WTC11 (cell line): ENCODE results near the gene LRCH4. TPM values are rescaled to one million over a fixed set of nuclear protein-coding genes. Genes with fewer than 3 reads are reported as not detected.

Experiments used
- ATAC-seq: fragments of 200-7000 bp; cut with Tn5 transposase; 2 replicates; pipeline ENCODE4 v1.10.0; 2021; ENCODE audit warnings: mild to moderate bottlenecking, moderate library complexity
- CTCF ChIA-PET: fragments of 300-600 bp; sonication (Branson Sonifier 250); formaldehyde crosslinking; loops from one replicate; lab custom pipeline; 2021; ENCODE audit warnings: antibody characterized with exemption; lab: Charles Lee
- POLR2A ChIA-PET: fragments of 350-600 bp; sonication (Branson Sonifier 250); formaldehyde crosslinking; loops from one replicate; lab custom pipeline; 2021; ENCODE audit warnings: antibody characterized with exemption; lab: Charles Lee
- DNase-seq: peaks from one replicate; pipeline ENCODE4 v3.0.0; 2021; ENCODE audit warnings: low spot score
- H3K27ac Mint-ChIP-seq: 2 replicates; pipeline ENCODE4 v1.8.0; 2021; ENCODE audit warnings: mixed read lengths
- H3K27me3 Mint-ChIP-seq: 2 replicates; pipeline ENCODE4 v1.8.0; 2021; ENCODE audit warnings: low read depth, mild to moderate bottlenecking, moderate library complexity, mixed read lengths
- H3K36me3 Mint-ChIP-seq: 2 replicates; pipeline ENCODE4 v1.8.0; 2021; ENCODE audit warnings: mixed read lengths
- H3K4me1 Mint-ChIP-seq: 2 replicates; pipeline ENCODE4 v1.8.0; 2022; ENCODE audit warnings: mixed read lengths
- H3K4me3 Mint-ChIP-seq: 2 replicates; pipeline ENCODE4 v1.8.0; 2021; ENCODE audit warnings: mild to moderate bottlenecking, moderate library complexity, mixed read lengths
- H3K9me3 Mint-ChIP-seq: 2 replicates; pipeline ENCODE4 v1.8.0; 2021; ENCODE audit warnings: mixed read lengths
- AFF4 ChIP-seq: sonication (generic); formaldehyde crosslinking; IDR thresholded peaks from 2 replicates; pipeline ENCODE4 v1.8.1; 2023; ENCODE audit warnings: mild to moderate bottlenecking, missing genetic modification reagents, borderline replicate concordance
- ATF6 ChIP-seq: sonication (generic); formaldehyde crosslinking; IDR thresholded peaks from 2 replicates; pipeline ENCODE4 v1.8.1; 2023; ENCODE audit warnings: mild to moderate bottlenecking, missing genetic modification reagents
- CBFB ChIP-seq: sonication (generic); formaldehyde crosslinking; IDR thresholded peaks from 2 replicates; pipeline ENCODE4 v1.8.1; 2022; ENCODE audit warnings: mild to moderate bottlenecking, low read depth, missing genetic modification reagents
- CREM ChIP-seq: sonication (generic); formaldehyde crosslinking; IDR thresholded peaks from 2 replicates; pipeline ENCODE4 v1.8.1; 2022; ENCODE audit warnings: mild to moderate bottlenecking, missing genetic modification reagents, moderate library complexity
- FOXJ3 ChIP-seq: sonication (generic); formaldehyde crosslinking; IDR thresholded peaks from 2 replicates; pipeline ENCODE4 v1.9.0; 2021; ENCODE audit warnings: missing genetic modification reagents, mild to moderate bottlenecking, borderline replicate concordance
- FOXP1 ChIP-seq: sonication (generic); formaldehyde crosslinking; IDR thresholded peaks from 2 replicates; pipeline ENCODE4 v1.8.0; 2022; ENCODE audit warnings: missing genetic modification reagents, mild to moderate bottlenecking, moderate library complexity, borderline replicate concordance
- JAZF1 ChIP-seq: fragments of 250-450 bp; sonication (Bioruptor Pico); IDR thresholded peaks from 2 replicates; pipeline ENCODE4 v1.9.0; 2021; ENCODE audit warnings: moderate library complexity, mild to moderate bottlenecking, inconsistent platforms
- JUN ChIP-seq: sonication (generic); formaldehyde crosslinking; IDR thresholded peaks from 2 replicates; pipeline ENCODE4 v1.8.0; 2023; ENCODE audit warnings: mild to moderate bottlenecking, missing genetic modification reagents
- NFE2L1 ChIP-seq: sonication (generic); formaldehyde crosslinking; IDR thresholded peaks from 2 replicates; pipeline ENCODE4 v1.8.1; 2023; ENCODE audit warnings: missing genetic modification reagents
- NFYB ChIP-seq: sonication (generic); formaldehyde crosslinking; conservative IDR thresholded peaks from 2 replicates; pipeline ENCODE4 v1.8.0; 2022; ENCODE audit warnings: low read depth, missing genetic modification reagents
- NR3C1 ChIP-seq: sonication (generic); formaldehyde crosslinking; conservative IDR thresholded peaks from 2 replicates; pipeline ENCODE4 v1.8.1; 2023; ENCODE audit warnings: low read depth, mild to moderate bottlenecking, missing genetic modification reagents
- TCF7 ChIP-seq: sonication (generic); formaldehyde crosslinking; IDR thresholded peaks from 2 replicates; pipeline ENCODE4 v1.8.0; 2022; ENCODE audit warnings: mild to moderate bottlenecking, low read depth, missing genetic modification reagents, moderate library complexity
- TEAD1 ChIP-seq: sonication (generic); formaldehyde crosslinking; IDR thresholded peaks from 2 replicates; pipeline ENCODE4 v1.8.0; 2022; ENCODE audit warnings: mild to moderate bottlenecking, missing genetic modification reagents
- USF1 ChIP-seq: sonication (generic); formaldehyde crosslinking; IDR thresholded peaks from 2 replicates; pipeline ENCODE4 v1.8.0; 2022; ENCODE audit warnings: mild to moderate bottlenecking, missing genetic modification reagents
- ZNF138 ChIP-seq: sonication (generic); formaldehyde crosslinking; conservative IDR thresholded peaks from 2 replicates; pipeline ENCODE4 v1.8.1; 2022; ENCODE audit warnings: mild to moderate bottlenecking, moderate library complexity, missing genetic modification reagents
- ZNF512 ChIP-seq: sonication (generic); formaldehyde crosslinking; IDR thresholded peaks from 2 replicates; pipeline ENCODE4 v1.8.1; 2022; ENCODE audit warnings: missing genetic modification reagents, borderline replicate concordance
- ZNF671 ChIP-seq: fragments of 250-450 bp; sonication (Bioruptor Pico); IDR thresholded peaks from 2 replicates; pipeline ENCODE4 v1.8.0; 2021; ENCODE audit warnings: mild to moderate bottlenecking
- total RNA-seq: library from RNA; stranded (reverse); gene quantifications from 3 replicates; pipeline ENCODE4 v1.2.3, GENCODE V29; 2021
- TF ChIP-seq, protein P1 (sequence below): sonication (generic); formaldehyde crosslinking; IDR thresholded peaks from 2 replicates; pipeline ENCODE4 v1.8.1; 2022; ENCODE audit warnings: mild to moderate bottlenecking, moderate library complexity, missing genetic modification reagents
- TF ChIP-seq, protein P2 (sequence below): sonication (generic); formaldehyde crosslinking; IDR thresholded peaks from 2 replicates; pipeline ENCODE4 v1.8.0; 2022; ENCODE audit warnings: mild to moderate bottlenecking, missing genetic modification reagents
- TF ChIP-seq, protein P3 (sequence below): fragments of 250-450 bp; sonication (Bioruptor Pico); IDR thresholded peaks from 2 replicates; pipeline ENCODE4 v1.9.0; 2021; ENCODE audit warnings: mild to moderate bottlenecking

The LRCH4 gene
- total RNA-seq, 1 experiment from 2014 or later, result 56.7 TPM

DNA sequence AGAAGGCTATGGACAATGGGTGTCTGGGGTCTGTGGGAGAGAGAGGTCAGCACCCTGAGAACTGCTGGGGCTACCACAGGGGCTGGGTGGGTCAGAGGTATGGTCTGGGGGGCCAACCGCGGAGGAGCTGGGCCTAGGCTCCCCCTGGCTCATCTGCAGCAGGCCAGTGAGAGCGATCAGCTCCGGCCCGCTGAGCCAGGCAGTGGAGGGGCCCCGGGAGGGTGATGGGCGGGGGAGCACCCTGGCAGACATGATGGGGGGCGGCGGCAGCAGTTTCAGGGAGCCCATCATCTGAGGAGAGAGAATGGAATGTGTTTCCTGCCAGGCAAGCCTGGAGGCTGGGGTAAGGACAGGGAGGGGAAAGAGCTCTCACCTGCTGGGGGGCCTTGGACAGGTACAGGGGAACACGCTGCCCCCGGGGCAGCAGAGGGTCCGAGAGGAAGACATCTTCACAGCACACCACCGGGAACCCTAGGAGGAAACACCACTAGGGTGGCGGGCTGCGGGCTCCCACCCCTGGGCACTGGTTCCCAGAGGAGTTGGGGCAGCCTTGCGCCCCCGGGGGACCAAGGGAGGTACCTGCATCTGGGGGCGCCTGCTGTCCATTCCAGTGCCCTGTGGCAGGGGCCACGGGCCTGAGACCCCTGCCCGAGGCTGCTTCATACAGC, 13.5 kb downstream of the LRCH4 start:
- CTCF ChIA-PET, result interaction anchor here (0.5 to 3.6 kb wide), 7 partner anchors 9 to 103 kb away, joined by 3 to 51 read pairs (median 3); partner anchors contain the start of genes FBXO24, LRCH4 and MOSPD3
- H3K36me3 Mint-ChIP-seq, result 0 out of 2 replicates have a peak, but pooled peaks cover 3% of the 10 kb centered on the region
- H3K27me3 Mint-ChIP-seq, result peaks cover 11% of the 10 kb centered on the region
- no peak for ATAC-seq
- no peaks in the 10 kb centered on the region for H3K9me3 Mint-ChIP-seq
- no peak for TF ChIP-seq CREM
- TF ChIP-seq ATF6 (CRISPR knock-in tag), result no peak
- 0 out of 2 replicates have a peak, but pooled peaks have one; percentile 5 for TF ChIP-seq NFYB (CRISPR knock-in tag)
- peaks cover 35% of the 10 kb centered on the region for H3K4me1 Mint-ChIP-seq
- no peak overlapping the region for H3K4me3 Mint-ChIP-seq
- POLR2A ChIA-PET, result interaction anchor here (0.8 to 1.8 kb wide), 3 partner anchors 12 to 30 kb away, joined by 4 to 24 read pairs (median 5); partner anchors contain the start of genes FBXO24, LRCH4 and PCOLCE
- H3K27ac Mint-ChIP-seq, result peak overlapping the region; percentile 87; the same call in 1 of the 2 replicates
- no peak for DNase-seq

DNA sequence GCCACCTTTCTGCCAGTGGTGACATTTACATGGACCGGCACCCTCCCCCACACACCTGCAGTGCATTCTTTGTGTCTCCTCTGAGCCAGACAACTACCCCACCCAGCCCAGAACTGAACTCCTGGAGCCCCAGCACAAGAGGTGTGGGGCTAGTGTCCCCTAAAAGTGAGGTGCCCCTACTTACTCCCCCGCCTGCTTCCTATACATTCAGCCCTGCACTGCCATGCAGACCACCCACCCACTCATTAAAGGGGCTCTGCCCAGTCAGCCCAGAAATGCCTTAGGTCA, 14.2 kb downstream of the LRCH4 start:
- POLR2A ChIA-PET, result interaction anchor here (0.9 to 1.8 kb wide), 6 partner anchors 13 to 141 kb away, joined by 3 to 24 read pairs (median 4); partner anchors contain the start of genes AGFG2, FBXO24, LRCH4 and MOSPD3
- Mint-ChIP-seq H3K36me3 (0 out of 2 replicates have a peak, but pooled peaks cover 3% of the 10 kb centered on the region), H3K9me3 (no peaks in the 10 kb centered on the region), H3K27ac (peak overlapping the region; percentile 87), H3K4me3 (no peak overlapping the region), H3K4me1 (peaks cover 41% of the 10 kb centered on the region), H3K27me3 (peaks cover 11% of the 10 kb centered on the region)
- no peak for DNase-seq
- CTCF ChIA-PET, result interaction anchor here (0.5 to 3.6 kb wide), 13 partner anchors 12 to 303 kb away, joined by 3 to 51 read pairs (median 4); partner anchors contain the start of genes FBXO24, GNB2, LRCH4 and MOSPD3
- ATAC-seq, result no peak
- TF ChIP-seq NR3C1 (CRISPR knock-in tag) (no peak), TEAD1 (CRISPR knock-in tag) (no peak), FOXJ3 (CRISPR knock-in tag) (no peak), TCF7 (CRISPR knock-in tag) (no peak), JAZF1 (CRISPR knock-in tag) (no peak), ZNF138 (CRISPR knock-in tag) (no peak), USF1 (no peak), FOXP1 (CRISPR knock-in tag) (no peak), JUN (CRISPR knock-in tag) (no peak), CBFB (CRISPR knock-in tag) (no peak), AFF4 (no peak), ZNF512 (CRISPR knock-in tag) (no peak), NFE2L1 (CRISPR knock-in tag) (no peak), ZNF671 (no peak)
- TF ChIP-seq, protein P1, sequence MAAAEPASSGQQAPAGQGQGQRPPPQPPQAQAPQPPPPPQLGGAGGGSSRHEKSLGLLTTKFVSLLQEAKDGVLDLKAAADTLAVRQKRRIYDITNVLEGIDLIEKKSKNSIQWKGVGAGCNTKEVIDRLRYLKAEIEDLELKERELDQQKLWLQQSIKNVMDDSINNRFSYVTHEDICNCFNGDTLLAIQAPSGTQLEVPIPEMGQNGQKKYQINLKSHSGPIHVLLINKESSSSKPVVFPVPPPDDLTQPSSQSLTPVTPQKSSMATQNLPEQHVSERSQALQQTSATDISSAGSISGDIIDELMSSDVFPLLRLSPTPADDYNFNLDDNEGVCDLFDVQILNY (CRISPR knock-in tag), result no peak
- TF ChIP-seq, protein P2, sequence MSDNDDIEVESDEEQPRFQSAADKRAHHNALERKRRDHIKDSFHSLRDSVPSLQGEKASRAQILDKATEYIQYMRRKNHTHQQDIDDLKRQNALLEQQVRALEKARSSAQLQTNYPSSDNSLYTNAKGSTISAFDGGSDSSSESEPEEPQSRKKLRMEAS (CRISPR knock-in tag), result no peak
- TF ChIP-seq, protein P3, sequence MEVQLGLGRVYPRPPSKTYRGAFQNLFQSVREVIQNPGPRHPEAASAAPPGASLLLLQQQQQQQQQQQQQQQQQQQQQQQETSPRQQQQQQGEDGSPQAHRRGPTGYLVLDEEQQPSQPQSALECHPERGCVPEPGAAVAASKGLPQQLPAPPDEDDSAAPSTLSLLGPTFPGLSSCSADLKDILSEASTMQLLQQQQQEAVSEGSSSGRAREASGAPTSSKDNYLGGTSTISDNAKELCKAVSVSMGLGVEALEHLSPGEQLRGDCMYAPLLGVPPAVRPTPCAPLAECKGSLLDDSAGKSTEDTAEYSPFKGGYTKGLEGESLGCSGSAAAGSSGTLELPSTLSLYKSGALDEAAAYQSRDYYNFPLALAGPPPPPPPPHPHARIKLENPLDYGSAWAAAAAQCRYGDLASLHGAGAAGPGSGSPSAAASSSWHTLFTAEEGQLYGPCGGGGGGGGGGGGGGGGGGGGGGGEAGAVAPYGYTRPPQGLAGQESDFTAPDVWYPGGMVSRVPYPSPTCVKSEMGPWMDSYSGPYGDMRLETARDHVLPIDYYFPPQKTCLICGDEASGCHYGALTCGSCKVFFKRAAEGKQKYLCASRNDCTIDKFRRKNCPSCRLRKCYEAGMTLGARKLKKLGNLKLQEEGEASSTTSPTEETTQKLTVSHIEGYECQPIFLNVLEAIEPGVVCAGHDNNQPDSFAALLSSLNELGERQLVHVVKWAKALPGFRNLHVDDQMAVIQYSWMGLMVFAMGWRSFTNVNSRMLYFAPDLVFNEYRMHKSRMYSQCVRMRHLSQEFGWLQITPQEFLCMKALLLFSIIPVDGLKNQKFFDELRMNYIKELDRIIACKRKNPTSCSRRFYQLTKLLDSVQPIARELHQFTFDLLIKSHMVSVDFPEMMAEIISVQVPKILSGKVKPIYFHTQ (CRISPR knock-in tag), result no peak
